Measurements from ENCODE around the gene ATOH8. TPM values are rescaled to one million over a fixed set of nuclear protein-coding genes. Genes with fewer than 3 reads are reported as not detected.

ATOH8 gene
- polyA plus RNA-seq, 2 of the 4 experiments (the other 2 are of a cell fraction) = 1.8 to 20.0 TPM

DNA sequence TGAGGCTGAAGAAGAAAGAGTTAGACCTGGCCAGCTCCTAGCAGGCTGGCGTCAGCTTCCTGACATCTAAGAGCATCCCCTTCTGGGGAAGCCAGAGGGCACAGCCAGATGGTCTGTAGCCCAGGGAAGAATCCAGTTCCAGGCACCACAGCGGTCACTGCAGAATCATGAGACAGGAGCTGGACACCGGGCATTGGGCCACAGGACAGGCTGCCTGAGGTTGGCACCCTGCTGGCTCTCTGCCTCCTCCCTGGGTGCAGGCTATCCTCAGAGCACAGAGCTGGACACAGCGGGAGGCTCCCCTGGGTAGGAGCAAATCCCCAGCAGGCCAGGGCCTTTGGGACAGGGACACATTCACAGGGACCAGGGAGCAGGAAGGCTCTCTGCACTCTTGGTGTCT lies 19.8 kb upstream of the ATOH8 start (continued):
- TF ChIP-seq, protein P1, sequence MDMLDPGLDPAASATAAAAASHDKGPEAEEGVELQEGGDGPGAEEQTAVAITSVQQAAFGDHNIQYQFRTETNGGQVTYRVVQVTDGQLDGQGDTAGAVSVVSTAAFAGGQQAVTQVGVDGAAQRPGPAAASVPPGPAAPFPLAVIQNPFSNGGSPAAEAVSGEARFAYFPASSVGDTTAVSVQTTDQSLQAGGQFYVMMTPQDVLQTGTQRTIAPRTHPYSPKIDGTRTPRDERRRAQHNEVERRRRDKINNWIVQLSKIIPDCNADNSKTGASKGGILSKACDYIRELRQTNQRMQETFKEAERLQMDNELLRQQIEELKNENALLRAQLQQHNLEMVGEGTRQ (IDR thresholded peaks at IDR 0.05) = no peak
- no peak for TF ChIP-seq MYC (IDR thresholded peaks at IDR 0.05; ENCODE audit: borderline replicate concordance, low read length)
- no peak for TF ChIP-seq EP300 (IDR thresholded peaks at IDR 0.05)
- TF ChIP-seq ZFP36 (IDR thresholded peaks at IDR 0.05; ENCODE audit: borderline replicate concordance, partially characterized antibody) = no peak
- no peak for TF ChIP-seq BHLHE40 (IDR thresholded peaks at IDR 0.05; ENCODE audit: low read depth, low read length)
- TF ChIP-seq TFCP2L1 (CRISPR knock-in tag; IDR thresholded peaks at IDR 0.05) = no peak

DNA sequence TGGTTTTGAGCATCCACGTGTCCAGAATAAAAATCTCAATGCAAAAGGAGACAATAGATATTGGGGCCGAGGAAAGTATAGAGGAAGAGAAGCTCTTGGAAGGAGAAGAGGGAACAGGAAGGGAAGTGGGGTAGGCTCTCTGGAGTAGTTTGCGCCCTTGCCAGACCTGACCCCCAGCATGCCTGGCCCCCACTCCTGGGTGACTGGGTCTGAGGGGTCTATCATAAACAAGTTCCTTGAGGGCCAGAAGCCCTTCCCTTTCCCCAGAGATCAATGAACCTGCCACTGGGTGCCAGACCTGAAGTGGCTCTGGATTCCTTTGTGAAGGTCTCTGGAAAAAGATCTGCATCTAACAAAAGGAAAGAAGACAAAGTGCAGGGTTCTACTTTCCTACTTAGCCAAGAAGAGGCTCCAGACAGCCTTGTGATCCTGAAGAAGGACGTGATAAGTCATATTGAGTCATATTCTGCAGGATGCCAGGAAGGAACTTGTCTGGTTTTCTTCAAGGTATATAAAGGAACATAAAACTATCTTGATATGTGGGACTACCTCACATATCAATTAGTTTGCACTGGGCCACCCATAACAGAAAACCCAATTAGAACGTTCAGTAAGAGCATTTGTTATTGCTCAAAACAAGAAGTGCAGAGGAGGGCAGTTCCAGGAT lies 18.7 kb upstream of the ATOH8 start:
- ChIA-PET CTCF (interaction anchor here (1.4 to 63.0 kb wide), 8 partner anchors 10 to 343 kb away, joined by 3 to 1675 read pairs (median 4); partner anchors contain the start of gene ST3GAL5), POLR2A (no interaction called here)
- ATAC-seq = peak in 1 of 2 experiments; percentile 7; a peak in 2 of 6 replicates
- Histone ChIP-seq H3K4me3 (no peak overlapping the region), H3K4me2 (0 out of 3 replicates have a peak overlapping the region, but pooled peaks have one; percentile 2), H3K4me1 (peaks cover 26% of the 10 kb centered on the region), H3K9me3 (peaks cover 5% of the 10 kb centered on the region; the same call in 2 of the 3 replicates), H3K27ac (peak overlapping the region; percentile 6 to 93)
- TF ChIP-seq ZSCAN20 (CRISPR knock-in tag; IDR thresholded peaks at IDR 0.05) (no peak), MAZ (IDR thresholded peaks at IDR 0.05; ENCODE audit: borderline replicate concordance, low read depth, low read length) (no peak), NPAS2 (CRISPR knock-in tag; IDR thresholded peaks at IDR 0.05; ENCODE audit: borderline replicate concordance) (no peak), HOXA7 (CRISPR knock-in tag; IDR thresholded peaks at IDR 0.05) (no peak), MAFK (IDR thresholded peaks at IDR 0.05; ENCODE audit: partially characterized antibody) (no peak), JUNB (IDR thresholded peaks at IDR 0.05) (no peak), RCOR1 (IDR thresholded peaks at IDR 0.05; ENCODE audit: low read depth, low read length) (no peak), CBX2 (IDR thresholded peaks at IDR 0.05; ENCODE audit: borderline replicate concordance, low read depth) (no peak), NR3C1 (IDR thresholded peaks at IDR 0.05) (no peak), CHD4 (IDR thresholded peaks at IDR 0.05; ENCODE audit: borderline replicate concordance) (no peak), TP53 (CRISPR knock-in tag; IDR thresholded peaks at IDR 0.05) (no peak), PHF8 (IDR thresholded peaks at IDR 0.05; ENCODE audit: borderline replicate concordance, low read depth) (no peak)
- TF ChIP-seq, protein P2, sequence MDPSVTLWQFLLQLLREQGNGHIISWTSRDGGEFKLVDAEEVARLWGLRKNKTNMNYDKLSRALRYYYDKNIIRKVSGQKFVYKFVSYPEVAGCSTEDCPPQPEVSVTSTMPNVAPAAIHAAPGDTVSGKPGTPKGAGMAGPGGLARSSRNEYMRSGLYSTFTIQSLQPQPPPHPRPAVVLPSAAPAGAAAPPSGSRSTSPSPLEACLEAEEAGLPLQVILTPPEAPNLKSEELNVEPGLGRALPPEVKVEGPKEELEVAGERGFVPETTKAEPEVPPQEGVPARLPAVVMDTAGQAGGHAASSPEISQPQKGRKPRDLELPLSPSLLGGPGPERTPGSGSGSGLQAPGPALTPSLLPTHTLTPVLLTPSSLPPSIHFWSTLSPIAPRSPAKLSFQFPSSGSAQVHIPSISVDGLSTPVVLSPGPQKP (IDR thresholded peaks at IDR 0.05; ENCODE audit: low read depth, low read length) = no peak
- TF ChIP-seq, protein P3, sequence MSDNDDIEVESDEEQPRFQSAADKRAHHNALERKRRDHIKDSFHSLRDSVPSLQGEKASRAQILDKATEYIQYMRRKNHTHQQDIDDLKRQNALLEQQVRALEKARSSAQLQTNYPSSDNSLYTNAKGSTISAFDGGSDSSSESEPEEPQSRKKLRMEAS (IDR thresholded peaks at IDR 0.05) = no peak
- TF ChIP-seq, protein P4, sequence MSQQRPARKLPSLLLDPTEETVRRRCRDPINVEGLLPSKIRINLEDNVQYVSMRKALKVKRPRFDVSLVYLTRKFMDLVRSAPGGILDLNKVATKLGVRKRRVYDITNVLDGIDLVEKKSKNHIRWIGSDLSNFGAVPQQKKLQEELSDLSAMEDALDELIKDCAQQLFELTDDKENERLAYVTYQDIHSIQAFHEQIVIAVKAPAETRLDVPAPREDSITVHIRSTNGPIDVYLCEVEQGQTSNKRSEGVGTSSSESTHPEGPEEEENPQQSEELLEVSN (IDR thresholded peaks at IDR 0.05; ENCODE audit: borderline replicate concordance, low read depth) = no peak
- TF ChIP-seq, protein P5, sequence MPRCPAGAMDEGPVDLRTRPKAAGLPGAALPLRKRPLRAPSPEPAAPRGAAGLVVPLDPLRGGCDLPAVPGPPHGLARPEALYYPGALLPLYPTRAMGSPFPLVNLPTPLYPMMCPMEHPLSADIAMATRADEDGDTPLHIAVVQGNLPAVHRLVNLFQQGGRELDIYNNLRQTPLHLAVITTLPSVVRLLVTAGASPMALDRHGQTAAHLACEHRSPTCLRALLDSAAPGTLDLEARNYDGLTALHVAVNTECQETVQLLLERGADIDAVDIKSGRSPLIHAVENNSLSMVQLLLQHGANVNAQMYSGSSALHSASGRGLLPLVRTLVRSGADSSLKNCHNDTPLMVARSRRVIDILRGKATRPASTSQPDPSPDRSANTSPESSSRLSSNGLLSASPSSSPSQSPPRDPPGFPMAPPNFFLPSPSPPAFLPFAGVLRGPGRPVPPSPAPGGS (IDR thresholded peaks at IDR 0.05) = no peak
- TF ChIP-seq, protein P6, sequence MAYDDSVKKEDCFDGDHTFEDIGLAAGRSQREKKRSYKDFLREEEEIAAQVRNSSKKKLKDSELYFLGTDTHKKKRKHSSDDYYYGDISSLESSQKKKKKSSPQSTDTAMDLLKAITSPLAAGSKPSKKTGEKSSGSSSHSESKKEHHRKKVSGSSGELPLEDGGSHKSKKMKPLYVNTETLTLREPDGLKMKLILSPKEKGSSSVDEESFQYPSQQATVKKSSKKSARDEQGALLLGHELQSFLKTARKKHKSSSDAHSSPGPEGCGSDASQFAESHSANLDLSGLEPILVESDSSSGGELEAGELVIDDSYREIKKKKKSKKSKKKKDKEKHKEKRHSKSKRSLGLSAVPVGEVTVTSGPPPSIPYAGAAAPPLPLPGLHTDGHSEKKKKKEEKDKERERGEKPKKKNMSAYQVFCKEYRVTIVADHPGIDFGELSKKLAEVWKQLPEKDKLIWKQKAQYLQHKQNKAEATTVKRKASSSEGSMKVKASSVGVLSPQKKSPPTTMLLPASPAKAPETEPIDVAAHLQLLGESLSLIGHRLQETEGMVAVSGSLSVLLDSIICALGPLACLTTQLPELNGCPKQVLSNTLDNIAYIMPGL (CRISPR knock-in tag; IDR thresholded peaks at IDR 0.05; ENCODE audit: borderline replicate concordance) = no peak
- TF ChIP-seq, protein P7, sequence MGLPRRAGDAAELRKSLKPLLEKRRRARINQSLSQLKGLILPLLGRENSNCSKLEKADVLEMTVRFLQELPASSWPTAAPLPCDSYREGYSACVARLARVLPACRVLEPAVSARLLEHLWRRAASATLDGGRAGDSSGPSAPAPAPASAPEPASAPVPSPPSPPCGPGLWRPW (IDR thresholded peaks at IDR 0.05) = no peak
- FAIRE-seq = no peak
- no peak for DNase-seq (ENCODE audit: low read depth in 1 of 2, low spot score in 1 of 2)
- WGBS (ENCODE audit: missing lambda C conversion rate) = 68% methylated on average over 5 of the region's 5 CpGs

Measured in A549 (cell line).